LNCAP (cell line): ENCODE data around the gene MAPK8IP2.

Experiments
- CTCF ChIP-seq: fragments of 450-650 bp; IDR thresholded peaks from 2 replicates; pipeline ENCODE4 v1.5.1; 2017; ENCODE audit warnings: mild to moderate bottlenecking

Gene MAPK8IP2

GRCh38 chr22:50563413-50564160, 37.0 kb upstream of the MAPK8IP2 start:
- no peak for TF ChIP-seq CTCF

GRCh38 chr22:50564289-50564688, 36.3 kb upstream of the MAPK8IP2 start:
- TF ChIP-seq CTCF = no peak

- TF ChIP-seq CTCF = no peak
Measured at GRCh38 chr22:50567721-50568252, 32.8 kb upstream of the MAPK8IP2 start.

- TF ChIP-seq CTCF = no peak
Measured at GRCh38 chr22:50568626-50569025, 32.0 kb upstream of the MAPK8IP2 start.

GRCh38 chr22:50569041-50569459, 31.5 kb upstream of the MAPK8IP2 start:
- no peak for TF ChIP-seq CTCF

GRCh38 chr22:50569896-50570535, 30.6 kb upstream of the MAPK8IP2 start:
- TF ChIP-seq CTCF = no peak

- TF ChIP-seq CTCF = no peak
Measured at GRCh38 chr22:50570861-50571260, 29.7 kb upstream of the MAPK8IP2 start.
